Endodermal cell (in vitro differentiated cells): ENCODE data around the gene EPHA6. TPM values are rescaled to one million over a fixed set of nuclear protein-coding genes. Genes with fewer than 3 reads are reported as not detected.

Experiments used
- DNase-seq: peaks from one replicate; pipeline ENCODE4 v3.0.0-alpha.2; 2017
- H3K27ac ChIP-seq: 2 replicates; pipeline ENCODE4 v1.5.1; 2013; ENCODE audit warnings: mild to moderate bottlenecking, low read depth, low read length, moderate library complexity
- H3K27me3 ChIP-seq: 2 replicates; pipeline ENCODE4 v1.6.1; 2013; ENCODE audit warnings: mild to moderate bottlenecking, low read length, moderate library complexity; ENCODE audit not compliant: insufficient read depth, control insufficient read depth, poor library complexity, severe bottlenecking
- H3K36me3 ChIP-seq: 2 replicates; pipeline ENCODE4 v1.7.0; 2013; ENCODE audit warnings: mild to moderate bottlenecking, low read length, moderate library complexity; ENCODE audit not compliant: control insufficient read depth, insufficient read depth
- H3K4me1 ChIP-seq: one replicate; pipeline ENCODE4 v1.7.0; 2013; ENCODE audit warnings: low read length; ENCODE audit not compliant: control insufficient read depth, insufficient read depth
- H3K4me3 ChIP-seq: 2 replicates; pipeline ENCODE4 v1.5.1; 2013; ENCODE audit warnings: mild to moderate bottlenecking, low read length, moderate library complexity
- H3K9ac ChIP-seq: 2 replicates; pipeline ENCODE4 v1.6.1; 2013; ENCODE audit warnings: mild to moderate bottlenecking, low read length, moderate library complexity; ENCODE audit not compliant: poor library complexity, severe bottlenecking; ENCODE audit errors: extremely low read depth
- H3K9me3 ChIP-seq: 2 replicates; pipeline ENCODE4 v1.6.1; 2013; ENCODE audit warnings: mild to moderate bottlenecking, low read length, moderate library complexity; ENCODE audit not compliant: control insufficient read depth
- H3K27ac Mint-ChIP-seq: 2 replicates; pipeline ENCODE4 v1.8.0; 2020; ENCODE audit warnings: mixed read lengths
- H3K27me3 Mint-ChIP-seq: 2 replicates; pipeline ENCODE4 v1.8.0; 2021; ENCODE audit warnings: mild to moderate bottlenecking, mixed read lengths; ENCODE audit not compliant: insufficient read depth
- H3K36me3 Mint-ChIP-seq: 2 replicates; pipeline ENCODE4 v1.8.0; 2020; ENCODE audit warnings: low read depth, mixed read lengths
- H3K4me1 Mint-ChIP-seq: 2 replicates; pipeline ENCODE4 v1.8.0; 2020; ENCODE audit warnings: mixed read lengths
- H3K4me3 Mint-ChIP-seq: 2 replicates; pipeline ENCODE4 v1.8.0; 2020; ENCODE audit warnings: mild to moderate bottlenecking, moderate library complexity, mixed read lengths
- H3K9me3 Mint-ChIP-seq: 2 replicates; pipeline ENCODE4 v1.8.0; 2020; ENCODE audit warnings: mild to moderate bottlenecking, mixed read lengths
- WGBS, 2 experiments: methylation state at CpG; one replicate each; pipeline versions ENCODE4 v1.1.5 to v1.1.7; 2013; ENCODE audit warnings: missing lambda C conversion rate in 2 of 2, mixed read lengths in 1 of 2; ENCODE audit not compliant: insufficient coverage in 1 of 2, insufficient read length in 1 of 2; 5-methylcytosine and 5-hydroxymethylcytosine counted together
- total RNA-seq, 2 donors: library from RNA; stranded (reverse); fragmentation: NEBNext Ultra II Directional in 1 of 2; extraction: Animal tissue kit (Norgen Biotek cat#: 25700) in 1 of 2; gene quantifications; 2 replicates in 1 of 2; 3 replicates in 1 of 2; pipeline ENCODE4 v1.2.1, GENCODE V29; 2021
- TF ChIP-seq, protein P1 (sequence below): fragments of 200-600 bp; sonication (generic); conservative IDR thresholded peaks from 2 replicates; pipeline ENCODE4 v1.5.0; 2021; ENCODE audit warnings: antibody characterized with exemption, mild to moderate bottlenecking

The EPHA6 gene
- total RNA-seq, 2 donors from 2014 or later: 4.6 to 12.2 TPM

DNA sequence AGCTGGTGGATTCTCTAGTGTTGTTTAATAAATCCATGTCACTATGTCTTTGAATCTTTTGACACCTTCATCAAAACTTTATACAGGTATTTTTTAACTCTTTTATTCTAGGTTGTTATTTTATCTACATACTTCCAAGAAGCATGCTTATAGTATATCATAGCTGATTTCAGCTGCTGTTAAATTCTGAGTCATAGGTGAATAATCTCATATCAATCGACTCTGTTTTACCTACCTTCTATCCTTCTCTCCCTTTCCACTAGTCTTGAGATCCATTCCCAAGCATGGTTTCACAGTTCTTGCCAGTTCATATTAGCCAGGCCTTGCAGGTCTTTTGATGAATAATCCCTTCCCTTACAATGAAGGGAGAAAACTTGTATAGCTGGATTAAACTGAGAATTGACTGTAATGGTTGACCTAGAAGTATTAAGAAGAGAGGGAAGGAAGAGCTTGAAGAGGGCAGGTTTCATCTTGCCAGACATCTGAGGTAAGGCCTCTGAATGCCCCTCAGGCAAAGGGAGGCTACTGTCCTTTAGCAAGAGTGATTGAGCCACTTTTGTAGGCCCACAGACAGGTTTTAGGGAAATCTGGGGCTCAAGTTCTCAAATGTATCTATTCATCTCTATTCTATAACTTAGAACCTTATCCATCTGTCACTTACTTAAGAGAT is 146.4 kb downstream of the EPHA6 start:
- H3K4me1 Mint-ChIP-seq: peaks cover 12% of the 10 kb centered on the region
- Histone ChIP-seq H3K36me3 (no peaks in the 10 kb centered on the region), H3K27me3 (no peaks in the 10 kb centered on the region), H3K9ac (no peak overlapping the region), H3K4me1 (peaks cover 4% of the 10 kb centered on the region), H3K9me3 (no peaks in the 10 kb centered on the region), H3K27ac (no peak overlapping the region), H3K4me3 (no peak overlapping the region)
- no peaks in the 10 kb centered on the region for H3K27me3 Mint-ChIP-seq
- no peak overlapping the region for H3K4me3 Mint-ChIP-seq
- DNase-seq: no peak
- no peaks in the 10 kb centered on the region for H3K36me3 Mint-ChIP-seq
- H3K9me3 Mint-ChIP-seq: no peaks in the 10 kb centered on the region
- no peak overlapping the region for H3K27ac Mint-ChIP-seq
- 87 to 100% methylated on average over 1 of the region's 1 CpG for WGBS, 2 experiments
- TF ChIP-seq, protein P1, sequence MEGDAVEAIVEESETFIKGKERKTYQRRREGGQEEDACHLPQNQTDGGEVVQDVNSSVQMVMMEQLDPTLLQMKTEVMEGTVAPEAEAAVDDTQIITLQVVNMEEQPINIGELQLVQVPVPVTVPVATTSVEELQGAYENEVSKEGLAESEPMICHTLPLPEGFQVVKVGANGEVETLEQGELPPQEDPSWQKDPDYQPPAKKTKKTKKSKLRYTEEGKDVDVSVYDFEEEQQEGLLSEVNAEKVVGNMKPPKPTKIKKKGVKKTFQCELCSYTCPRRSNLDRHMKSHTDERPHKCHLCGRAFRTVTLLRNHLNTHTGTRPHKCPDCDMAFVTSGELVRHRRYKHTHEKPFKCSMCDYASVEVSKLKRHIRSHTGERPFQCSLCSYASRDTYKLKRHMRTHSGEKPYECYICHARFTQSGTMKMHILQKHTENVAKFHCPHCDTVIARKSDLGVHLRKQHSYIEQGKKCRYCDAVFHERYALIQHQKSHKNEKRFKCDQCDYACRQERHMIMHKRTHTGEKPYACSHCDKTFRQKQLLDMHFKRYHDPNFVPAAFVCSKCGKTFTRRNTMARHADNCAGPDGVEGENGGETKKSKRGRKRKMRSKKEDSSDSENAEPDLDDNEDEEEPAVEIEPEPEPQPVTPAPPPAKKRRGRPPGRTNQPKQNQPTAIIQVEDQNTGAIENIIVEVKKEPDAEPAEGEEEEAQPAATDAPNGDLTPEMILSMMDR: no peak

DNA sequence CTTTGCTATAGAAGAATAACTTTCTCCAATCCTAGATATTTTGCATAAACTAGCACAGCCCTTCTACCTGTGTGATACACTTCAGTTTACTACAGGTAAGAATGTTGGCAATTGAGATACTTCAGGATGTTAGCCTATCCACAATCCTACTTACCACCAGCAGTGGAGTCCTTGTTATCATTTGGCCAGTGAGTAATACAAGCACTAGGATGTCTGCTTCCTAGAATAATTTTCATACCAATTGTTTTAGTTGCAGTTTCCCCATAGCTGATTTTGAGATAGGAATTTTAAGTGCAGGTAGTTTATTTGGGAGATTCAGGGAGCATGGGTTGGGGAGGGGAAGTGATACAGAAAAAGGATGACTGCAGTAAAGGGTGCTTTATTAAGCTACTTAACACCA is 147.2 kb downstream of the EPHA6 start:
- no peaks in the 10 kb centered on the region for H3K27me3 ChIP-seq
- H3K27ac ChIP-seq: no peak overlapping the region
- peaks cover 4% of the 10 kb centered on the region for H3K4me1 ChIP-seq
- no peak for DNase-seq
- H3K4me3 ChIP-seq: no peak overlapping the region
- H3K4me1 Mint-ChIP-seq: peaks cover 12% of the 10 kb centered on the region
- no peaks in the 10 kb centered on the region for H3K9me3 ChIP-seq
- no peaks in the 10 kb centered on the region for H3K9me3 Mint-ChIP-seq
- no peaks in the 10 kb centered on the region for H3K36me3 Mint-ChIP-seq
- H3K9ac ChIP-seq: no peak overlapping the region
- no peak overlapping the region for H3K4me3 Mint-ChIP-seq
- no peaks in the 10 kb centered on the region for H3K36me3 ChIP-seq
- H3K27me3 Mint-ChIP-seq: no peaks in the 10 kb centered on the region
- H3K27ac Mint-ChIP-seq: no peak overlapping the region
- TF ChIP-seq, protein P1: no peak

DNA sequence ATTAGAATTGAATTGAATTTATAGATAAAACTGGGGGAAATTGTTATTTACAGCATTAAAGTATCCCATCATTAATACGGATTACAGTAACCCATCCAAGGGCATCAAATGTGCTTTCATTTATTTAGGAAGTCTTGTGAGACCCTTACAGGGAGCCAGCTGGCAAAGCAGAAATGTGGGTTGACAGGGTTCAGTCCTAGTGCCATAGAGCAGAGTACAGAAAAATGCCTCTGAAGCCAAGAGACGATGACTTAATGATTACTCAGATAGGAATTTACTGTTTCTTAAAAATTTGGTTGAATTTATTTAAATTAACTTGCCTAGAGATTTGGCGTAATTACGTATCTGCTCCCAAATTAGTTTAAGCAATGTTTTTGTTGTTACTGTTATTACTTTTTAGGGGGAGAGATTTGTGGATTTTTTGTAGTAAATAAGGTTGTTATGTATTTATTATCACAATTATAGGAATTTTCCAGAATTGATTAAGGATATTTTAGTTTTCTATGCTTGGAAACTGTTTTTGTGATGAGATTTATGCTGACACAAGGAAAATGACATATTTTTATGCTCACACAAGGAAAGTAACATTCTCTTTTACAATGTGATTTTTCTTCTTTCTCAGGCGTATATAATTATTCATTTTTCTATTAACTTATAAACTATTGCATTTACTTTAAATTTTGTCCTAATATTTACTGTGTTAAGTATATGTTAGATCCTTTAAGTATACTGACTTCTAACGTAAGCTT is 152.0 kb downstream of the EPHA6 start:
- peaks cover 12% of the 10 kb centered on the region for H3K4me1 Mint-ChIP-seq
- no peaks in the 10 kb centered on the region for H3K36me3 Mint-ChIP-seq
- H3K4me1 ChIP-seq: peaks cover 4% of the 10 kb centered on the region
- no peak overlapping the region for H3K9ac ChIP-seq
- no peak overlapping the region for H3K4me3 ChIP-seq
- H3K27me3 Mint-ChIP-seq: no peaks in the 10 kb centered on the region
- no peak overlapping the region for H3K4me3 Mint-ChIP-seq
- no peaks in the 10 kb centered on the region for H3K36me3 ChIP-seq
- H3K27me3 ChIP-seq: no peaks in the 10 kb centered on the region
- TF ChIP-seq, protein P1: no peak
- 73 to 83% methylated on average over 4 of the region's 6 CpGs for WGBS, 2 experiments
- no peak overlapping the region for H3K27ac Mint-ChIP-seq
- no peaks in the 10 kb centered on the region for H3K9me3 Mint-ChIP-seq
- H3K27ac ChIP-seq: no peak overlapping the region
- no peaks in the 10 kb centered on the region for H3K9me3 ChIP-seq
- no peak for DNase-seq
